Activated CD8-positive, alpha-beta memory T cell treated with anti-CD3 and anti-CD28 coated beads, Interleukin-2, amount 50 U/mL, for 4 hours (primary cell): ENCODE data around the gene TBC1D4.
"Not testable (repeated sequence)": the region's sequence is repeated elsewhere in the genome, so short reads cannot be mapped to it uniquely, and the experiment has no call there.

Experiments used
- DNase-seq: peaks from one replicate; pipeline ENCODE4 v3.0.0-alpha.2; 2020

Gene TBC1D4

DNA sequence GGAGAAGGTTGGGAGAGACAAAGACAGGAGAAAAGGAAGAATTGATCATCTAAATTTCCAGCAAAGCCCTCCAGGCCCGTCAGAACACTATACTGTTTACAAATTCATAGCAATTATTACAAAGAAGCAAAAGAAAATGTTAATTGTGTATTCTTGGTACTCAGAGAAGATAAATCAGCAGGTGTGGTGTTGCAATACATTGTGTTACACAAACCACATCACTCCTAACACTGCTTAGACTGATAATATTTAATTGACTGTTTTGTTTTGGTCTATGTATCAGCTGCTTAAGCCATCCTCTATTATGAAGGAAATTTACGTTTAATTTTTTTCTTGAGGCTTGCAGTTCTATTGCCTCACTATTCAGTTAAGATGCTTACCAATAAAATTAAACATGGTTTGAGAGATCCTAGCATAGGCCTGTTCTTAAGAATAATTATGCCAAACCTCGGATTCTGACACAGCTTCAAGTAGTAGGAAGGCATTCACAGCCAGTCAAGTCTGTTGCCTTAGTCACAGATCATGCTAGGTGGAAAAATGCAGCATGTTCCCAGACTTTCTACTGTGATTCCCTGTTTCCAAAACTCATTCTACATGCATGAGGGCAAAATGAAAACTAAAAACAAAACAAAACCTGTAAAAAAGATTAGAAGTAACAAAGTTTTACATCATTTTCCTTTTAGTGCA is 129.2 kb downstream of the TBC1D4 start:
- DNase-seq: no peak

DNA sequence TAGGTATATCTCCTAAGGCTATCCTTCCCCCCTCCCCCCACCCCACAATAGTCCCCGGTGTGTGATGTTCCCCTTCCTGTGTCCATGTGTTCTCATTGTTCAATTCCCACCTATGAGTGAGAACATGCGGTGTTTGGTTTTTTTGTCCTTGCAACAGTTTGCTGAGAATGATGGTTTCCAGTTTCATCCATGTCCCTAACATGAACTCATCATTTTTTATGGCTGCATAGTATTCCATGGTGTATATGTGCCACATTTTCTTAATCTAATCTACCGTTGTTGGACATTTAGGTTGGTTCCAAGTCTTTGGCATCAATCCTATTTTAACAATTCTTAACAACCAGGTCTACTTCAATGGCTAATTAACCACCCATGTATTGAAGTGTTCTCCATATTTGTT is 130.4 kb downstream of the TBC1D4 start:
- DNase-seq: not testable (repeated sequence)

- DNase-seq: no peak
Observed at GRCh38 chr13:75347925-75348324, 134.0 kb downstream of the TBC1D4 start.

- no peak for DNase-seq
Observed at GRCh38 chr13:75347457-75347856, 134.5 kb downstream of the TBC1D4 start.

- no peak for DNase-seq
Observed at GRCh38 chr13:75345193-75345592, 136.8 kb downstream of the TBC1D4 start.

- DNase-seq: no peak
Observed at GRCh38 chr13:75341028-75341427, 140.9 kb downstream of the TBC1D4 start.

- DNase-seq: no peak
Observed at GRCh38 chr13:75339635-75340374, 142.2 kb downstream of the TBC1D4 start.

- DNase-seq: no peak
Observed at GRCh38 chr13:75334634-75335447, 147.1 kb downstream of the TBC1D4 start.

GRCh38 chr13:75333103-75333502 is 148.9 kb downstream of the TBC1D4 start:
- DNase-seq: no peak

- no peak for DNase-seq
Observed at GRCh38 chr13:75331792-75332349, 150.1 kb downstream of the TBC1D4 start.

DNA sequence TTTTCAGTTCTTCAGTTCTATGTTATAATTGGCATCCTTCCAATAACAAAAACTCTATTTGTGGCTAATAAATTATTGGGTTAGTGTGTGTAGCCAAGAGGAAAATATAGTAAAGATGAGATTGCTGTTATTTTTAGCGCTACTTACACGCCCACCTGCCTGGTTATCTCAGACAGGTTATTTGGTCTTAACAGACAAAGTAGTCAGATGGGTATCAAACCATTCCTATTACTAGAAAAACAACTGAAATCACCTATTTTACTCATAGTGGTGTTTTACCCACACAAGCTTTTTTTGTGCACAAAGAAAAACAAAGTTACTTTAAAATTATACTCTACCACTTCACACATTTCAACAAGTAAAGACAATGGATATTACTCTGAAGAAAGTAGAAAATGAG is 151.2 kb downstream of the TBC1D4 start:
- no peak for DNase-seq

- no peak for DNase-seq
Observed at GRCh38 chr13:75329723-75330122, 152.2 kb downstream of the TBC1D4 start.

DNA sequence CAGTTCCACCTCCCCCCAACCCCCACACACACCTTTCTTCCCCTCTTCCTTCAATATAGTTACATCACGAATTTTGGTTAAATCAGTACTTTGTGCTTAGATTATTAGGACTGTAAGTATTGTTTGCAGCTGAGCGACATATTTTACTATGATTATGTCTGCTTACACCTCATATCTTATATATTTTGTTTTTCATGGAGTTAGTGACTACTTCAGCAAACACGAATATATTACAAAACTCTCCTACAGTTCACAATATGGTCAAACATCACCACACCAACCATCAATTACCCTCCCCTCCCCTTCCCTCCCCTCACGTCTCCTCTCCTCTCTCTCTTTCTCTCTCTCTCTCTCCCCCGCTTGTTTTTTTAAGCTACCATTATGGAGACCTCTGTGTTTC is 152.9 kb downstream of the TBC1D4 start:
- DNase-seq: no peak

GRCh38 chr13:75327135-75327510 is 154.8 kb downstream of the TBC1D4 start:
- no peak for DNase-seq

- DNase-seq: peak; percentile 45
Observed at GRCh38 chr13:75326173-75327134, 155.5 kb downstream of the TBC1D4 start.

GRCh38 chr13:75325711-75326110 is 156.3 kb downstream of the TBC1D4 start:
- DNase-seq: no peak

DNA sequence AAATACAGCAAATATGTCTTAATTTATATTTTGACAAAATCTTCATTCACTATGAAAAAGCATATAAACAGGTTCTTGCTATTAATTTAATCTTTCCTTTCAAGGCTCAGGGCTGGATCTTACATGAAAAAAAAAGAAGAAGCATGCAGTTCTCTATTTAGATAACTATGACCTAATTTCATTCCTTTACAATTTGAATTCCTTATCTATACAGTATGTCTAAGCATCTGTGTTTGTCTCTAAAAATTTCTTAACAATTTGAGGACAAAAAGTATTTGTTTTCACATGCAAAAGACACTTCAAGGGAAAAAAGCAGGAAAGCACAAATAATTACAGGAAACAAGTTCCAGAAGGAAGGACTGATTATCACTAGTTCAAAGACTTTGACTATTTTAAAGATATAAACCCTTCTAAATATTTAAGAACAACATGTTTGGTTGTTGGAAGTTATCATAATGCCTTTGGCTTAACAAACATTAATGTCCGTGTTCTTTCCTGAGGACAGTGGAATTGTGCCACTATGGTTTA is 157.5 kb downstream of the TBC1D4 start:
- no peak for DNase-seq

- DNase-seq: no peak
Observed at GRCh38 chr13:75321084-75321483, 160.9 kb downstream of the TBC1D4 start.

DNA sequence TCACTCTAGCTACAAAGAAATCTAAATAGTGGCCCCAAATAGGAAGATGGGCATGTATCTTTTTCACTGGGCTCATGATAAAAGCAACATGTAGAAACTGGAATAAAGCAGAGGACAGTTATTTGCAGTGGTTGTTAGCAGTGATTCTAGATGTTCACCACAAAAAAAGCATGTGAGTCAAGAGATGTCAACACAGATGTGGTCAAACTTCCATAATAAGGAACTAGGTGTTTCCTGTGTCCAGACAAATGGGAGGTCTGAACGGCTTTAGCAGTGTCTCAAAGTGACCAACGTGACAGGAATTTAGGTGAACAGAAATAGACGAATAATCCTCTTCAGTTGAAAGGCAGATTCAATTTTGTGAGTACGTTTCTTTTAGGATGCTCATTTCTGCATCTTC is 162.7 kb downstream of the TBC1D4 start:
- no peak for DNase-seq

DNA sequence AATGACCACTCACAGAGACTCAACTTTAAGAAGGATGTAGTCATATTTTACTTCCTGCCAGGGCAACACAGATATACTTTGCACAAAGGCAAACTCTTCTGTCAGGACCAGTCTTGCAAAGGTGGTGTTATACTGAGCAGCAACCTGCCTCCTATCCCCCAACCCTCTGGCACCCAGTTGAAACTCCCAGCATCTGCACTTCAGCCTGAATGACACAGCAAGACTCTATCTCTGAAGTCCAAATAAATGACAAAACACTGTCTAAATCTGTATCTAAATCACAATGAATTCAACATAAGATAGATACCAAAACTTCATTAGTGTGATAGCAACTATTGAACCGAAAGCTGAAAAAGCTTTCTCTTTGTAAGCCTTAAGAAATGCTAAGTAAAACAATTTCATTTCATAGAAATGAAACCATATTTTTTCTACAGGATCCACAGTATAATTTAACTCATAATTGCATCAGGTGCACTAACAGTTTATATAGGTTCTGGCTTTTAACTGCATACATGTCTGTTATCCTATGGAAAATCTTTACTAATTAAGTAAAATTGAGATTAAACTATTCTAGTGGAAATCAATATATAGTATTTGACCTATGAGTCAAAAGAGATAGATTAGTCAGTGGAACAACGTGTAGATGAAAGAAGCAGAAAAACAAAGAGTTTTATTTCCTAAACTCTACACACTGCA is 163.7 kb downstream of the TBC1D4 start:
- no peak for DNase-seq

GRCh38 chr13:75316427-75316826 is 165.5 kb downstream of the TBC1D4 start:
- DNase-seq: no peak
